K562 (cell line): ENCODE data around the gene ABR. TPM values are rescaled to one million over a fixed set of nuclear protein-coding genes. Genes with fewer than 3 reads are reported as not detected.

ENCODE experiments used
- ATAC-seq: fragments of 200-7000 bp; cut with Tn5 transposase; 3 replicates; pipeline ENCODE4 v1.9.1; 2020; ENCODE audit warnings: moderate library complexity
- BruUV-seq: library from RNA; stranded (reverse); fragments of 400-500 nt; replicated peaks from 2 replicates; lab custom pipeline; 2021; lab: Mats Ljungman, UMichigan
- CTCF ChIA-PET: fragments of 300-600 bp; formaldehyde crosslinking; extraction: SDS; loops from one replicate; lab custom pipeline; 2021; ENCODE audit warnings: low intra/inter-chr PET ratio; lab: Yijun Ruan, JAX
- POLR2A ChIA-PET: fragments of 300-600, 350-650 bp; sonication (Branson Sonifier 250); formaldehyde crosslinking; extraction: SDS; loops from one replicate; lab custom pipeline; 2021; ENCODE audit warnings: antibody characterized with exemption, inconsistent platforms; lab: Yijun Ruan, JAX
- DNase-seq, 4 experiments: peaks; one replicate each; pipeline versions ENCODE4 v3.0.0 to v3.0.0-alpha.2; 2011 to 2018; ENCODE audit warnings: low spot score in 3 of 4, mixed read lengths in 3 of 4; ENCODE audit errors: extremely low read depth in 1 of 4
- FAIRE-seq: peaks from 2 replicates; lab custom pipeline; 2011; peaks lifted over from hg19 to GRCh38; lab: Jason Lieb, UNC
- H2AFZ ChIP-seq: 2 replicates; pipeline ENCODE4 v1.6.0; 2011; ENCODE audit warnings: low read depth, low read length, control low read depth, inconsistent platforms
- H3K27ac ChIP-seq: fragments of 200-600 bp; 3 replicates; pipeline ENCODE4 v1.8.0; 2011; ENCODE audit warnings: low read depth, mild to moderate bottlenecking, control low read depth, inconsistent platforms, low read length, moderate library complexity, mixed read lengths; ENCODE audit errors: extremely low read depth
- H3K27me3 ChIP-seq, 2 experiments: fragments of 300-600 bp in 1 of 2; 2 replicates in 1 of 2; 3 replicates in 1 of 2; pipeline versions ENCODE4 v1.6.0 to v1.8.0; 2011; ENCODE audit warnings: inconsistent platforms in 2 of 2, low read length in 2 of 2, mild to moderate bottlenecking in 1 of 2, mixed read lengths in 1 of 2, moderate library complexity in 1 of 2; ENCODE audit not compliant: control insufficient read depth in 2 of 2, insufficient read depth in 2 of 2
- H3K36me3 ChIP-seq: fragments of 300-600 bp; 3 replicates; pipeline ENCODE4 v1.8.0; 2011; ENCODE audit warnings: mild to moderate bottlenecking, low read length, inconsistent platforms; ENCODE audit not compliant: control insufficient read depth, insufficient read depth
- H3K4me1 ChIP-seq, 2 experiments: fragments of 200-600 bp in 1 of 2; replicated peaks in 1 of 2; 2 replicates in 1 of 2; 3 replicates in 1 of 2; pipeline versions ENCODE4 v1.5.1 to v1.8.0; 2011; ENCODE audit warnings: inconsistent platforms in 2 of 2, low read length in 2 of 2, mild to moderate bottlenecking in 1 of 2, mixed read lengths in 1 of 2, moderate library complexity in 1 of 2; ENCODE audit not compliant: control insufficient read depth in 2 of 2, insufficient read depth in 2 of 2
- H3K4me2 ChIP-seq: 2 replicates; pipeline ENCODE4 v1.6.1; 2011; ENCODE audit warnings: low read length, control low read depth, inconsistent platforms, mixed read lengths; ENCODE audit not compliant: insufficient read depth
- H3K4me3 ChIP-seq: fragments of 200-600 bp; sonication (generic), shearing (Covaris generic); 2 replicates; pipeline ENCODE4 v1.5.1; 2016; ENCODE audit warnings: control low read depth, inconsistent platforms
- H3K79me2 ChIP-seq: fragments of 200-600 bp; 3 replicates; pipeline ENCODE4 v1.8.0; 2011; ENCODE audit warnings: low read length, inconsistent platforms; ENCODE audit not compliant: control insufficient read depth, insufficient read depth
- H3K9ac ChIP-seq, 2 experiments: 2 replicates each; pipeline versions ENCODE4 v1.6.0 to v1.6.1; 2011; ENCODE audit warnings: low read depth in 2 of 2, low read length in 2 of 2, control low read depth in 1 of 2, inconsistent platforms in 1 of 2, mild to moderate bottlenecking in 1 of 2, mixed read lengths in 1 of 2; ENCODE audit not compliant: insufficient read depth in 1 of 2
- H3K9me1 ChIP-seq: one replicate; pipeline ENCODE4 v1.6.0; 2011; ENCODE audit warnings: inconsistent platforms, mild to moderate bottlenecking, low read length, moderate library complexity; ENCODE audit not compliant: control insufficient read depth, insufficient read depth
- H3K9me3 ChIP-seq: replicated peaks from 2 replicates; pipeline ENCODE4 v1.5.1; 2011; ENCODE audit warnings: low read depth, low read length, inconsistent platforms; ENCODE audit not compliant: control insufficient read depth, insufficient read depth
- H4K20me1 ChIP-seq: replicated peaks from 2 replicates; pipeline ENCODE4 v1.6.1; 2011; ENCODE audit warnings: low read length, inconsistent platforms, mixed read lengths; ENCODE audit not compliant: control insufficient read depth, insufficient read depth
- ARID1B ChIP-seq: fragments of 450-650 bp; IDR thresholded peaks from 2 replicates; pipeline ENCODE4 v1.6.1; 2016; ENCODE audit warnings: antibody characterized with exemption, mild to moderate bottlenecking, inconsistent platforms
- ARNT ChIP-seq, 2 experiments: fragments of 450-650 bp; IDR thresholded peaks; 2 replicates each; pipeline ENCODE4 v1.6.1; 2016; ENCODE audit warnings: mild to moderate bottlenecking in 1 of 2
- CSDE1 ChIP-seq, 2 experiments: fragments of 450-650 bp; IDR thresholded peaks; 2 replicates each; pipeline ENCODE4 v1.6.1; 2016; ENCODE audit warnings: mild to moderate bottlenecking in 1 of 2
- ETV1 ChIP-seq: fragments of 450-650 bp; conservative IDR thresholded peaks from 2 replicates; pipeline ENCODE4 v1.6.1; 2016; ENCODE audit warnings: missing genetic modification characterization, control low read depth, low read depth, missing compliant biosample characterization
- GATAD2A ChIP-seq: fragments of 450-650 bp; IDR thresholded peaks from 2 replicates; pipeline ENCODE4 v1.6.1; 2017
- GTF2E2 ChIP-seq: fragments of 200-800 bp; sonication (Bioruptor generic); IDR thresholded peaks from 2 replicates; pipeline ENCODE4 v1.6.1; 2016; ENCODE audit warnings: missing genetic modification characterization, missing compliant biosample characterization
- GTF2F1 ChIP-seq: IDR thresholded peaks from 2 replicates; pipeline ENCODE4 v1.6.1; 2011; ENCODE audit warnings: low read depth, low read length, improper control_type of control experiment
- HDAC6 ChIP-seq: IDR thresholded peaks from 2 replicates; pipeline ENCODE4 v1.6.1; 2012; ENCODE audit warnings: low read depth, mild to moderate bottlenecking, control low read depth, inconsistent platforms, low read length, moderate library complexity
- LARP7 ChIP-seq: fragments of 450-650 bp; IDR thresholded peaks from 2 replicates; pipeline ENCODE4 v1.6.1; 2016
- MCM7 ChIP-seq, 2 experiments: fragments of 450-650 bp; IDR thresholded peaks; 2 replicates each; pipeline ENCODE4 v1.6.1; 2016 to 2018
- MTA3 ChIP-seq: fragments of 450-650 bp; formaldehyde crosslinking; IDR thresholded peaks from 2 replicates; pipeline ENCODE4 v1.6.1; 2017; ENCODE audit warnings: mild to moderate bottlenecking, borderline replicate concordance
- POLR2AphosphoS2 ChIP-seq: IDR thresholded peaks from 2 replicates; pipeline ENCODE4 v1.6.1; 2012; ENCODE audit warnings: low read length, improper control_type of control experiment
- STAT5A ChIP-seq: IDR thresholded peaks from 2 replicates; pipeline ENCODE4 v1.6.1; 2012; ENCODE audit warnings: low read length, inconsistent platforms, borderline replicate concordance
- ZBTB1 ChIP-seq: sonication (generic); formaldehyde crosslinking; IDR thresholded peaks from 2 replicates; pipeline ENCODE4 v1.8.1; 2023; ENCODE audit warnings: missing genetic modification reagents, low read depth, mild to moderate bottlenecking, borderline replicate concordance
- ZBTB49 ChIP-seq: sonication (generic); formaldehyde crosslinking; IDR thresholded peaks from 2 replicates; pipeline ENCODE4 v1.8.0; 2022; ENCODE audit warnings: missing genetic modification reagents, mild to moderate bottlenecking, borderline replicate concordance
- ZNF263 ChIP-seq: sonication (generic); formaldehyde crosslinking; IDR thresholded peaks from 2 replicates; pipeline ENCODE4 v1.8.0; 2022; ENCODE audit warnings: mild to moderate bottlenecking, missing genetic modification reagents, borderline replicate concordance
- ZNF444 ChIP-seq: fragments of 250-450 bp; sonication (Bioruptor Pico); IDR thresholded peaks from 2 replicates; pipeline ENCODE4 v1.4.0; 2020; ENCODE audit warnings: mild to moderate bottlenecking, moderate library complexity
- WGBS: fragments of 100-300 bp; shearing (Covaris generic); methylation state at CpG from one replicate; pipeline ENCODE4 v1.1.6; 2016; ENCODE audit warnings: low coverage, mixed read lengths; ENCODE audit not compliant: insufficient coverage; ENCODE audit errors: missing lambda C conversion rate; 5-methylcytosine and 5-hydroxymethylcytosine counted together
- in situ Hi-C: fragments of 300-500 bp; cut with MboI; formaldehyde crosslinking; loops from 4 replicates; pipeline ENCODE4 v1.15.0; 2018; ENCODE audit warnings: inconsistent platforms, mixed read lengths
- intact Hi-C: fragments of 100-400 bp; cut with micrococcal nuclease; formaldehyde crosslinking; loops from 2 replicates; pipeline ENCODE4 v1.14.2; 2022
- polyA plus RNA-seq, 8 experiments: library from polyadenylated mRNA; depleted of rRNA in 4 of 8; stranded (reverse) in 5 of 8; unstranded in 3 of 8; fragments of >200 nt; fragmentation: Nextera tagmentation in 2 of 8; fragmentation: Illumina TruSeq in 1 of 8; extraction: Ambion mirVana in 2 of 8; extraction: Trizol in 1 of 8; gene quantifications; 2 replicates each; pipeline versions ENCODE4 v1.2.1 to v1.2.3, GENCODE V29; 2011 to 2014; ENCODE audit warnings: inconsistent platforms in 1 of 8, missing spikeins in 1 of 8
- total RNA-seq, 7 experiments: library from RNA; depleted of rRNA in 6 of 7; stranded (reverse); fragments of >200 nt in 6 of 7; fragmentation: Illumina TruSeq in 2 of 7; extraction: Trizol in 2 of 7; gene quantifications; 2 replicates each; pipeline versions ENCODE4 v1.2.1 to v1.2.3, GENCODE V29; 2011 to 2021; ENCODE audit warnings: low replicate concordance in 1 of 7
- TF ChIP-seq, protein P1 (sequence below): fragments of 250-450 bp; sonication (Bioruptor Pico); IDR thresholded peaks from 2 replicates; pipeline ENCODE4 v1.4.0; 2020; ENCODE audit warnings: mild to moderate bottlenecking, moderate library complexity, borderline replicate concordance

Gene ABR
- total and polyA plus RNA-seq, 9 of the 15 experiments (the other 6 are each of a cell fraction or from before 2014, with no cell fraction given): 0.07 to 1.6 (median 0.37) TPM; not detected in 1

GRCh38 chr17:1050246-1050995 lies 129.4 kb downstream of the ABR start:
- peaks cover 0 to 9% of the 10 kb centered on the region in 2 experiments; a peak in 2 of 5 replicates for H3K4me1 ChIP-seq
- H3K4me2 ChIP-seq: no peak overlapping the region
- CTCF ChIA-PET: no interaction called here
- no peaks in the 10 kb centered on the region for H3K36me3 ChIP-seq
- H3K9ac ChIP-seq: no peak overlapping the region
- intact Hi-C loops (no loop called here), in situ Hi-C loops (no loop called here)
- 2% methylated on average over 13 of the region's 22 CpGs for WGBS
- H3K9me3 ChIP-seq: no peaks in the 10 kb centered on the region
- no peak overlapping the region for H3K27ac ChIP-seq
- no peaks in the 10 kb centered on the region for H4K20me1 ChIP-seq
- H3K4me3 ChIP-seq: no peak overlapping the region
- H3K9me1 ChIP-seq: no peaks in the 10 kb centered on the region
- FAIRE-seq (no peak), ATAC-seq (no peak), DNase-seq (no peak)
- H2AFZ ChIP-seq: no peak overlapping the region
- peaks cover 8 to 58% of the 10 kb centered on the region in 2 experiments; a peak in 4 of 5 replicates for H3K27me3 ChIP-seq
- no peak for TF ChIP-seq ZBTB1 (CRISPR knock-in tag)
- TF ChIP-seq GATAD2A: no peak
- TF ChIP-seq, protein P1, sequence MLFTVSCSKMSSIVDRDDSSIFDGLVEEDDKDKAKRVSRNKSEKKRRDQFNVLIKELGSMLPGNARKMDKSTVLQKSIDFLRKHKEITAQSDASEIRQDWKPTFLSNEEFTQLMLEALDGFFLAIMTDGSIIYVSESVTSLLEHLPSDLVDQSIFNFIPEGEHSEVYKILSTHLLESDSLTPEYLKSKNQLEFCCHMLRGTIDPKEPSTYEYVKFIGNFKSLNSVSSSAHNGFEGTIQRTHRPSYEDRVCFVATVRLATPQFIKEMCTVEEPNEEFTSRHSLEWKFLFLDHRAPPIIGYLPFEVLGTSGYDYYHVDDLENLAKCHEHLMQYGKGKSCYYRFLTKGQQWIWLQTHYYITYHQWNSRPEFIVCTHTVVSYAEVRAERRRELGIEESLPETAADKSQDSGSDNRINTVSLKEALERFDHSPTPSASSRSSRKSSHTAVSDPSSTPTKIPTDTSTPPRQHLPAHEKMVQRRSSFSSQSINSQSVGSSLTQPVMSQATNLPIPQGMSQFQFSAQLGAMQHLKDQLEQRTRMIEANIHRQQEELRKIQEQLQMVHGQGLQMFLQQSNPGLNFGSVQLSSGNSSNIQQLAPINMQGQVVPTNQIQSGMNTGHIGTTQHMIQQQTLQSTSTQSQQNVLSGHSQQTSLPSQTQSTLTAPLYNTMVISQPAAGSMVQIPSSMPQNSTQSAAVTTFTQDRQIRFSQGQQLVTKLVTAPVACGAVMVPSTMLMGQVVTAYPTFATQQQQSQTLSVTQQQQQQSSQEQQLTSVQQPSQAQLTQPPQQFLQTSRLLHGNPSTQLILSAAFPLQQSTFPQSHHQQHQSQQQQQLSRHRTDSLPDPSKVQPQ (CRISPR knock-in tag): no peak
- TF ChIP-seq MTA3: no peak
- no peak for TF ChIP-seq GTF2E2 (tag)
- no peak for TF ChIP-seq ZNF263 (CRISPR knock-in tag)
- no peak for TF ChIP-seq MCM7 (IDR thresholded peaks at IDR 0.05)
- no peak for TF ChIP-seq GTF2F1
- TF ChIP-seq ZBTB49 (CRISPR knock-in tag): no peak
- TF ChIP-seq HDAC6: no peak
- no peak for TF ChIP-seq CSDE1 (IDR thresholded peaks at IDR 0.05)
- TF ChIP-seq POLR2AphosphoS2: no peak
- no peak for TF ChIP-seq ETV1 (tag)
- TF ChIP-seq LARP7: no peak
- no peak for TF ChIP-seq ARNT (IDR thresholded peaks at IDR 0.05)
- no peak for TF ChIP-seq ARID1B
- no peak for TF ChIP-seq ZNF444 (CRISPR knock-in tag)
- TF ChIP-seq STAT5A: no peak
- no peaks in the 10 kb centered on the region for H3K79me2 ChIP-seq
- POLR2A ChIA-PET: interaction anchor here (0.6 kb wide), 1 partner anchor 69 kb away, joined by 3 read pairs; no protein-coding TSS in a partner anchor
- no TSS peak for BruUV-seq
